GM19467 (cell line): Measurements from ENCODE around the gene NEMP1.
"Not testable (repeated sequence)": the region's sequence is repeated elsewhere in the genome, so short reads cannot be mapped to it uniquely, and the experiment has no call there.

Experiments
- ATAC-seq: cut with Tn5 transposase; IDR thresholded peaks from one replicate; pipeline ENCODE4 v1.9.1; 2021; ENCODE audit warnings: mild to moderate bottlenecking, moderate library complexity; ENCODE audit not compliant: unreplicated experiment

Gene NEMP1, protein sequence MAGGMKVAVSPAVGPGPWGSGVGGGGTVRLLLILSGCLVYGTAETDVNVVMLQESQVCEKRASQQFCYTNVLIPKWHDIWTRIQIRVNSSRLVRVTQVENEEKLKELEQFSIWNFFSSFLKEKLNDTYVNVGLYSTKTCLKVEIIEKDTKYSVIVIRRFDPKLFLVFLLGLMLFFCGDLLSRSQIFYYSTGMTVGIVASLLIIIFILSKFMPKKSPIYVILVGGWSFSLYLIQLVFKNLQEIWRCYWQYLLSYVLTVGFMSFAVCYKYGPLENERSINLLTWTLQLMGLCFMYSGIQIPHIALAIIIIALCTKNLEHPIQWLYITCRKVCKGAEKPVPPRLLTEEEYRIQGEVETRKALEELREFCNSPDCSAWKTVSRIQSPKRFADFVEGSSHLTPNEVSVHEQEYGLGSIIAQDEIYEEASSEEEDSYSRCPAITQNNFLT

DNA sequence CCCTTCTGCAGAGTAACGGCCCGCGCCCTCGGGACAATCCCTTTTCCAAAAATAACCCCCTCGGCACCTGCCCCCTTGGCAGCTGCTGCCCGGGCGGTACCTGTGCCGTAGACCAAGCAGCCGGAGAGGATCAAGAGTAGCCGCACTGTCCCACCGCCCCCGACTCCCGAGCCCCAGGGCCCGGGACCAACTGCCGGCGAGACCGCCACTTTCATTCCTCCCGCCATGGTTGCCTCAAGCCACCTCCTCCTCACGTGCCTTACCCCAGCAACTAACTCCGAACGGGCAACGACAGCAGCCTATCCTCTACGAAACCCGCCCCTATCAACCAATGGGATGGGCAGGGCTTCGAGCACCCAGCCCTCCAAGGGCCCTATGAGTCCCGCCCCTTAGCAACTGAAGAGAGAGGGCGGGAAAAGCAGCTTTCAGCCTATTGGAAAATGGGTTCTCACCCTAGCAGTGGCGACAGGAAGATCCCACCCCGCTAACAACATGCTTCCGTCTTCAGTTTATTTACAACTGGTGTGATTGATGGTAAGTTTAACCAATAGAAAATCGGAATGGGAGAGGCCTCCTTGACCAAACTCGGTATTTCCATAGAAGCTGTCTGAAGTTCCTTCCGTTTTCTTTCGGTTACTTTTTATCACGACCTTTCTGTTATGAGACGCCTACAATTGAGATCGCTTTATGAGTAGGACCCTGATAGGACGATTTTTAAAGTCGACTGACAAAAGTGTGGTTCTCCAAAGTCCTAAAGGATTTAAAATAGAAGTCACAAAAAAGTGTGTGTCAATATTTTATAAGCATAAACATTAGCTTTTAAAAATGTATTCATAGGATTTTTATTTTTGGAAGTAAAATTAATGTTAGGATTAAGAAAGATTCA lies at the start of gene NEMP1:
Gene NEMP1, minus strand, starts transcription at position 273 of the 886 bp plus-strand sequence. Its CDS starts 46 bp downstream, at position 227.
- peak; percentile 96 for ATAC-seq

DNA sequence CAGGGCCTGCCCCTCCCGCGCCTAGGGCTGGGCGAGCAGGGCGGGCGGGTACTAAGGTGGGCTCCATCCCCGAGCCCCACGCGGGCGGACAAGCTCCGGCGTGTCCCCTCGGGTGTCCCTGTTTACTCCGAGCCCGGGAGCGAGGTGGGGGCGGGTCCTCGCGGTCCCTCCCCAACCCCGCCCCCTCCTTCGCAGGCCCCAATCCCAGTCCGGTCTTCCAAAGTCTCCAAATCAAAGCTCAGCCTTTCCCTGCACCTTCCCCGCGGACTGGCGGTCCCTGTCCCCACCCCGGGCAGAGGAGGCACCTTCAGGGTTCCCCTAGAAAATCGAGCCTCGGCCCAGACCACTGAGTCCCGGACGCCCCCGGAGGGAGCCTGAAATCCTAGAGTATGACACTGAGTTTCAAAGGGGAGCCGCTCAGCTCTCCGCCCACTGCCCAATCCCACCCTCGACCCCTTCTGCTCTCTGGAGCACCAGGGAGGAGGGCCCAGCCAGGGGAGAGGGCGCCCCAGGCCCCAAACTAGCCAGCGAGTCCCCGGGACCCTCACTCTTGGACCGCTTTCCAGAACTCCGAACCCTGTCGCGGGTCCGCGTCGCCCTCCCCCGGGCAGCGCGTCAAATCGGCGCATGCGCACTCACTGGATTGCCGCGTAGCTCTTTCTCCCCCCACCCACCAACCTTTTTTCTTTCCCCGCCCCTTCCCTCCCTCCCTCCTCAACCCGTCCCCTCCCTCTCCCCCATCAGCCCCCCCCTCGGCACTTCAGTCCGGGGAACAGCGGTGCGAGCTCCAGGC lies 49.3 kb upstream of the NEMP1 start, which contains the start of gene LRP1:
Gene LRP1, plus strand, starts transcription at position 758 of the 793 bp plus-strand sequence. CDS start 482 bp downstream, outside the sequence.
- ATAC-seq = no peak

DNA sequence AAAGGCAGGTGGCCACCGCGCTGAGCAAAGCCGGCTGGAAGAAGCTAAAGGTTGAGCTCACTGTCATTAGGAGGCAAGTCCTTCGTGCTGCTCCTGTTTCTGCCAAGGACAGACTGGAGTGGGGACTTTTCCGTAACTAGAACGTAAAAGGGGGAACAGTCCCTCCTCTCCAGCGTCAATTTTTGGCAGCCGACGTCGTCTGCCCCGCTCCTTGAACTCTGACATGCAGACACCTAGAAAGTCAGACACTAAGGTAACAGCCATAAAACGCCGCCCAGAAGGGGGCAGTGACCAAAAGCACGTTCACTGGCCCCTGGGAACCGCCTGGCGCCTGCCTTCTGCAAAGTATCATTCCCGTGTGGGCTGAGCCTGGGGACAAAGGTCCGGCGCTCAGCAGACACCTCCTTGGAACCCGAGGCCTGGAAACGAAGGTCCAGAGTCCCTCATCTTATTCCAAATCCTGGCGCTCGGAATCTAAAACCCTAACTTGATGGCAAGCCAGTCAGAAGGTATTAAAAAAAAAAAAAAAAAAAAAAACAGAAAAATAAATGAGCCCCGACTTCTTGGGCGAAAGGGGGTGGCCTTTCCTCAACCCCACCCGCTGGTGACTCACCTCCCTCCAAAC lies 48.6 kb upstream of the NEMP1 start:
- ATAC-seq = no peak

DNA sequence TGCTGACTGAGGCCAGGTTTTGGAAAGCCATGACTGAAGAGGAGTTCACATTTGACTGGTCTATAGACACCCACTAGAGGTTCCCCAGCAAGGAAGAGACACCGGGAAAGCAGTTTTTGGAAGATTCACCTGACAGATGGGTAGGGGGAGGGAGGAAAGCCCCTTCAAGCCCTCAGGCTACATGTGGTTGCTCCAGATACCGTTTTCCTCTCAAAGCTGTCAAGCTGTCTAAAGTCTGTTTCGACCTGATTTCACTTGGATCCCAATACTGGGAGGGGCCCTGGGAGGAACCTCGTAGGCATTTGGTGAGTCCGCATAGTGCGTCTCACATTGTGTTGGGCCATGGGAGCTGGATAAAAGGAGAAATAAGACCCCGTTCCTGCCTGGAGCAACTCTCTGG lies 48.0 kb upstream of the NEMP1 start:
- no peak for ATAC-seq

DNA sequence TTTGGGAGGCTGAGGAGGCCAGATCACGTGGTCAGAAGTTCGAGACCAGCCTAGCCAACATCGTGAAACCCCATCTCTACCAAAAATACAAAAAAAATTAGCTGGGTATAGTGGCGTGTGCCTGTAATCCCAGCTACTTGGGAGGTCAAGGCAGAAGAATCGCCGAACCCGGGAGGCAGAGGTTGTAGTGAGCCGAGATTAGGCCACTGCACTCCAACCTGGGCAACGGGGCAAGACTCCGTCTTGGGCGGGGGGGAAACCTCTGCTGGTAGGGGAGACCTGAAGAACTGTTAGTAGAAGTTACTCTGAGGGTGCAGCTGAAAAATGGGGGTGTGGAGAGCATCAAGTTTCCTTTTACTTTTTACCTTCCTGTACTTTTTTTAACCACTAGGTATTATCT lies 47.5 kb upstream of the NEMP1 start:
- ATAC-seq = no peak

DNA sequence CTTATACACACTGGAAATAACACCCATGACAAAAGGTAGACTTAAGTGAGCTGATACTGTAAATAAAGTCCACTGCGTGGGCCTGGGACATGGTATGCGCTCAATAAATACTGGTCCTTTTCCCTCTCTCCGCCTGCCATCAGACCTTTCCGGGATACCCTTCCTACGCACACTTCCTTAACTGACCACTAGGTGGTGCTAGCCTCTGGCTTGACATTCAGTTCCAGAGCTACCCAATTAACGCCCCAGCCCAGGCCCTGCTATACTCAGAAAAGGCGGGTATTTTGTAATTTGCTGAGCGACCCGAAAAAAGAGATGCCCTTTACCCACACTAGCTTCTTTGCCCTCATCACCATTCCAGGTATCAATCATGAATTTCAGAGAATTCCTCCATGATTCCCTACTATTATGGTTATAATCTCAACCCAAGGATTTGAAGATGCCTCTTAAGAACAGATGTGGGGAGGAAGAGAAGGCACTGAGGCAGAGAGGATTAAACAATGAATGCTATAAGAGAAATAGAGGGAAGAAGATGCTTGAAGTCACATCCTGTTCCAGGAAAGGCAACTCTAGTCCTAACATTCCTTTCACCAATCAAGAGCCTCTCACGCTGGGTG lies 45.8 kb upstream of the NEMP1 start:
- ATAC-seq = peak; percentile 55

DNA sequence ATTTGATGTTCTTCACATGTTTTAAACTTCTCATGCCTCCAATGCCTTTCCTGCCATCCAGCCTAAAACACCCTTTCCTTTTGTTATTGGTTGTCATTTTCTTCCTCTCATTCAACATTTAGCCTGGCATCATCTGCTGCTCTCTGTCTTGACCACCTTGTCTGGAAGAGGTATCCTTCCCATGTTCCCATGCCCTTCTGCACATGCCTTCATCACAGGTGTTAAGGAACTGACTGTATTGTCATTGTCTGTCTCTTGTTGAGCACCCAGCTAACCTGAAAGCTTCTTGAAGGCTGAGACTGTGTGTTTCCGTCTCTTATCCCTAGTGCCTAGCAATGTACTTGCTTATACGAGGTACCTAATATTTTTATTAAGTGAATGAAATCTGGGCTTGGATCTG lies 45.2 kb upstream of the NEMP1 start:
- no peak for ATAC-seq

DNA sequence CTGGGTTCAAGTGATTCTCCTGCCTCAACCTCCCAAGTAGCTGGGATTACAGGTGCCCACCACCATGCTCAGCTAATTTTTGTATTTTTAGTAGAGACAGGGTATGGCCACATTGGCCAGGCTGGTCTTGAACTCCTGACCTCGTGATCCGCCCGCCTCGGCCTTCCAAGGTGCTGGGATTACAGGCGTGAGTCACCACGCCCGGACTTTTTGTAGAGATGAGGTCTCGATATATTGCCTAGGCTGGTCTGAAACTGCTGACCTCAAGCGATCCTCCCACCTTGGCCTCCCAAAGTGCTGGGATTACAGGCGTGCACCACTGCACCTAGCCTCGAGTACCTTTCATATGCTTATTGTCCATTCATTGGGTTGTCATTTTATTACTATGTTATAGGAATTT lies 42.1 kb upstream of the NEMP1 start:
- not testable (repeated sequence) for ATAC-seq

DNA sequence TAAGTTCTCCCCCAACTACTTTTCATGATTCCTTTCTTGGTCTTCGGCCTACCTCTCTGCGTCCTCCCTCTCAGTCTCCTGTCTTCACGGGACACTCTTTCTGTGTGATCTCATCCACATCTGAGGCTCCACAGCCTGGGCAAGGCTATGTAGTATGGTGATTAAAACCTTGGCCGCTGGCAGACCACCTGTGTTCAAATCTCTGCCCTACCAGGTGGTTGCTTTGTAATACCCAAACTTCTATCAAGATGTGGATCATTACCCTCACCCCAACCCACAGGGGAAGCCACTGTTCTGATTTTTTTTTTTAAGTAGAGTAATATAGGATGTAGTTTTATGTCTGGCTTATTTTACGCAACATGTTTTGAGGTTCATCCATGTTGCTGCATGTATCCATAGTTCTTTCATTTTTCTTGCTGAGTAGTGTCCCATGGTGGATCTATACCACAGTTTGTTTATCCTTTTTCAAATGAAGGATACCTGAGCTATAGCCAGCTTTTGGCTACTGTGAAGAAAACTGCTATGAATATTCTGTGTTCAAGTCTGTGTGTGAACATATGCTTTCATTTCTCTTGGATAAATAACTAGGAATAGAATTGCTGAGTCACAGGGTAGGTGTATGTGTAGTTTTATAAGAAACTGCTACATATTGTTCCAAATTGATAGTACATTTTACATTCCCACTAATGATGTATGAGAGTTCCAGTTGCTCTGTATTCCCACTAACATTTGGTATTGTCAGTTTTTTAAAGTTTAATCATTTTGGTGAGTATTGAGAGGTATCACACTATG lies 40.9 kb upstream of the NEMP1 start:
- ATAC-seq = no peak

DNA sequence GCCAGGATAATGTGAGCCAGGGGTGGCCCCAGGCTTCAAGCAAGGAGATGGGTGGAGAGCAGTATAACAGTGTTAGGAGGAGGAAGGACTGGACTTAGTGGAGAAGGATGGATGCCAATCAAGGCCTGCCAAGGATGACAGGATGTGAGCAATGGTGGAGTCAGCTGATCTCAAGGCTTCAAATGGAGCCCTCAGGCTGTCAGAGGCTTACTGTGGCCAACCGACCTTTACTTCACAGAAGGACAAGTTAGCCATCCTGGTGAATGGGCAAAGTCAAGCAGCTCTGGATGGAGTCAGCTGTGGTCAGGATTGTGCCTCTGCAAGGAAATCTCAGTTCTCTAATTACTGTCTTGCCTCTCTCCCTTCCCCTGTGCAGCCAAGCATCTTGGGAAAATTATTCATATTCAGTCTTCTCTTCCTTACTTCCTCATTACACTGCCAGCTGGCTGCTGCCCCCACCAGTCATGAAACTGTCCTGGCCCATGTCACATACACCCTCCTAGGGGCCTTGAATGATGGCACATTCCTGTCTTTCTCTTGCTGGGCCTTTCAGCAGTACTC lies 40.2 kb upstream of the NEMP1 start:
- ATAC-seq = no peak

DNA sequence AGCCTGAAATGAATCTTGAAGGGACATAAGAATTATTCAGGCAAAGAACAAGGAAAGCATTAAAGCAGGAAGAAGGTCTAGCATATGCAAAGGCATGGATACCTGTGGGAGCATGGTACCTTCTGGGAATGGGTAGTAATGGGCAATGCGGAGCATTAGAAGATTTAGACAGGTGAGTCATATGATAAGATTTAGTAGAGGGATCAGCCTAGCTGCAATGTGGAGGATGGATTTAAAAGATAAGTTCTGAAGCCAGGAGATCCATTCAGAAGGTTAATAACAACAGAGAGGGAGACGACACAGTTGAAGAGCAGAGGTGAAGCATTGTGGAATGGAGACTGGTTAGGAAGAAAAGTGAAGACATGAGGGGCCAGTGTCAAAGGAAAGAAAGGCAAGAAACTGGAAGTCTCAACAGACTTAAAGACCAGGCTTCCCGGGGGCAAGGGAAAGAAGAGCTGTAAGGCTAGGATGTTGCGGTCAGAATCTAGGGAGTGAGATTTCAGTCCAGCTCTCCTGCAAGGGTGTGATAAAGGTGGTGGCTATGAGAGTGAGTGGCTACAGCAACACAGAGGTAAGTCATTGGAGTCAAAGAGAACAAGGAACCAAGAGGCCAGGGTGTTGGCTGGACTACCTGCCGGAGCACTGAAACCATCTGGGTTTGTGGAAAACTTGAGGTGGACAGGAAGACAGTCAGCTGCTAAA lies 38.1 kb upstream of the NEMP1 start:
- ATAC-seq = no peak

DNA sequence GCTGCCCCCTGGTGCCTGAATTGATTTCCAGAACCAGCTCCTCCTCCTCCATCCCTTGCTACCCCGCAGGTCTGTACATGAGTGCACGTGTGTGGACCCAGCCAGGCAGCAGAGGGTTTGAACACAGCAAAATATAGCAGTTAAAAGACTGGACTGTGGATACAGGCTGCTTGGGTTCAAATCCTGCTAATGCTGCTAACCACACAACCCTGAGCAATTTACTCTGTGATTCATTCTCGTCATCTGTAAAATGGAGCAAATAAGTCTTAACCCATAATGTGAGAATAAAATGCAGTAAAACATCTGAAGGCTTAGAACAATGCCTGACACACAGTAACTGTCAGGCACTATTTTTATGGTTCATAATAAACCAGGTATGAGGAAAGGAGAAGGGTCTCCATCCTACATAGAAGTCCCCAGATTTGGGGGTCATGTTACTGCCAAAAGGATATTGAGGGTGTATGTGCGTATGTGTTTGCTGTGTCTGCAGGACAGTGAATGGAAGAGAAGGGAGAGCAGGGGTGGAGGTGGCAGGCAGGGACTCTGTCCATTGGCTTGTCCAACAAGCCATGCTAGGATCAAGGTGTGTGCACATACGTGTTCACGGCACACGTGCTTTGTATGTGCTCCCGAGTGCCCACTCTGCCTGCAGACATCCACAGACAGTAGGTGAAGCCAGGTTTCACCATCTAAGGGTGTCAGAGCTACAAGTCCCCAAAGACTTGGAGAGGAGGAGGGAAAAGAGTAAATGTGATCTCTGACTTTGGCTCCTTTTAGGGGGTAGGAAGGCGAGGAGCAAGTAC lies 34.1 kb upstream of the NEMP1 start:
- ATAC-seq = no peak

DNA sequence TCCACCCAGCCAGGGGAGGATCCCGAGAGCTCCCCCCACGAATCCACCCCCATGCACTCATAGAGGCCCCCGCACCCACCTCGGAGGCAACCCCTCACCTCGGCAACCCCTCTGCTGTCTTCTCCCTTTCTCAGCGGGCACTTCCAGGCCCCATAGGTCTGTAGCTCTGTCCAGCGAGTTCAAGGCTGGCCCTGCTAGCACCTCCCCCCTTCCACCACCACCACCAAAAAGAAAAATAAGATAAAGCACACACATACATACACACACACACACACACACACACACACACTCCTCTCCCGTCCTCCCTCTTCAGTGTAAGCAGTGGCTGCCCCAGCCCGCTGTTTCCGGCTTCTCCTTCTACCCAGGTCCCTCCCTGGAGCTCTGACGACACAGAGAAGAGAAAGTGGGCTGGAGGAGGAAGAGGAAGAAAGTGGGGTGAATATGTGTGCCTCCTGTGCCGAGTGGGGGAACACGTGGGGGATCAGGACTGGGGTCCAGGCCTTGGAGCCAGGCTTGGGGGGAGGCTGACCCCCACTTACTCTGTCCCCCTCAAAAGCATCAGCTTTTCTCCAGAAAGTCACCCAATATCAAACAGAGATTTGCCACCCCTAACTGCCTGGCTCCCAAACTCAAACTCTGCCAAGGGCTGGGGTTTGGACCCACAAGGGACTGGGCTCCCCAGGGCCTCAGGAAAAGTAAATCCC lies 32.6 kb upstream of the NEMP1 start, which contains the start of gene STAT6:
Gene STAT6, minus strand, starts transcription at position 332 of the 704 bp plus-strand sequence. CDS start 3,084 bp downstream, outside the sequence.
- ATAC-seq = peak; percentile 44

DNA sequence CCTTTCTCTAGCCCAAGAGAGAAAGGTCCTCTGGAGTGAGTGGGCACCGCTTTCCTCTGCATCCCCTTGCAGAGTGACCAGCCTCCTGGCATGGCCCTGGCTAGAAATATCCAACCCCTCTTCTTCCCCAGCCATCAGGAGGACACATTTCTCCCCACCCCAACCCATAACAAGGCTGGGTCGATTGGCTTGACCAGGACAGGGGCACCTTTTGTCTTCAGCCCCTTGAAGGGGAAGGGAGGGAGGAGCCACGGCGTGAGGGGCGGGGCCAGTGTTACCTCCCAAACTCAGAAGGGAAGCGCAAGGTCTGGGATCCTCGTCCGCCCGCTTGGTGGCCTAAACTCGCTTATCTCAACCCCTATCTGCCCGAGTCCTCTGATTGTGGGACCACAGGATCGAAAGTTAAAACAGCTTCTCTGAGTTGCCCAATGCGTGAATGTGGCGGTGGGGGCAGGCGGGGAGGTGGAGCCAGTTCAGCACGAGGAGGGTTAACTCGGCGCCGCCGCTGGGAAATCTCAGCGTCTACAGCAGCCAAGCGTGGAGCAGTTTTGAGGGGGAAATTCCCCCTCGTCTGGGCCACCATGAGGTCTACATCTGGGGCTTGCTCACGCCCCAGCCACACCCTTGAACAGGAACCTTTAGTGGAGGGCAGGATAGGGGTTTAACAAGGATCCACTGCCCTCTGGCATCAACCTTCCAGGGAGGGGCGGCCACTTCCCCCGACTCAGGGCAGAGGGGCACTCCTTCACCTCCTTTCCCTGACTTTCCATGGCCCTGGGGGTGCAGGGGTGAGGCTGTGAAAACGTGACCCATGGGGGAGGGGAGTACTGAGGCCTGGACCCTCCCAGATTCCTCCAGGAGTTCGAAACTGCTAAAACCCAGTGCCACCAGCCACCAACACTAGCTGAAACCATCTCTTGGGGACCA lies 31.8 kb upstream of the NEMP1 start:
- ATAC-seq = peak; percentile 37

DNA sequence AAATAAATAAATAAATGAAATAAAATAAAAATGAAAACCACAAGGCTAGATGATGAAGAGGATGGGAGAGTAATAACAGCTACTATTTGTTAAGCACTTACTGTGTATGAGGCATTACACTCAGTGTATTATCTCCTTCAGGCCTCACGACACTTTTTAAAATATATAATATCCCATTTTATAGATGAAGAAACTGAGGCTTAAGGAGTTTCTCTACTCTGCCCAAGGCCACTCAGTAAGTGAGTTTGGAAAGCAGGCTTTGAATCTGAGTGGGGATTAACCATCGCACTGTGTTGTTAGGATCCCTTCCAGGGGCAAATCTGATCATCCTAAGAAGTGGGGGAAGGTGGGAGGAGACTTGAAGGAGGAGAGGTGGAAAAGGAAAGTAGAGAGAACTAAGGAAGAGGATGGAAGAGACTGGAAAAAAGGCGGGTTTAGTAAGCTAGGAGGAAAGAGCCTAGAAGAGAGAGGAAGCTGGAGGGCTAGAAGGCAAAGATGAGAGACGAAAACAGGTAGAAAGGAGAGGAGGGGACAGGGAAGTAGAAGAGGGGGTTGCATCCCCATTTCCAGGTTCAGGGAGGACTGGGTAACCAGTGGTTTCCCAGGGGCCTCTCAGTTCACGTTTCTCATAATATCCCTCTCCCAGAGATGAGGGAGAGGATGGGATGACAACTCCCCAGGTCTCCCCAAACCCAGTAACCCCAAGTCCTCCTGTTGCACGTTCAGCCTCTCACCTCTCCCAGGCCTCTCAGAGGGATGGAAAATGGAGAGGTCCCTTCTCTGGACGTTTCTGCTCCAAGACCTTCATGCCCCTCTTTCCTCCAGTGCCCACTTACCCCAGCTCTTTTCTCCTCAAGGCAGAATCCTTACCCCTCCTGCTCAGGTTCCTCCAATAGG lies 30.9 kb upstream of the NEMP1 start:
- ATAC-seq = no peak
